Liver (tissue), 9 donors: Measurements from ENCODE around the gene ISG20L2. TPM values are rescaled to one million over a fixed set of nuclear protein-coding genes. Genes with fewer than 3 reads are reported as not detected.

Experiments used
- DNase-seq: peaks from one replicate; pipeline ENCODE4 v3.0.0-alpha.2; 2017; ENCODE audit warnings: low spot score
- H3K27ac ChIP-seq, 2 donors: one replicate each; pipeline ENCODE4 v1.7.0; 2013; ENCODE audit warnings: inconsistent platforms in 2 of 2, low read length in 2 of 2, control low read depth in 1 of 2, low read depth in 1 of 2, mild to moderate bottlenecking in 1 of 2
- H3K27me3 ChIP-seq, 4 donors: one replicate each; pipeline versions ENCODE4 v1.6.1 to v1.7.0; 2013; ENCODE audit warnings: low read length in 3 of 4, inconsistent platforms in 1 of 4, mild to moderate bottlenecking in 1 of 4, moderate library complexity in 1 of 4; ENCODE audit not compliant: control insufficient read depth in 4 of 4, insufficient read depth in 4 of 4
- H3K36me3 ChIP-seq, 4 donors: one replicate each; pipeline versions ENCODE4 v1.6.1 to v1.7.0; 2013; ENCODE audit warnings: low read length in 3 of 4, mild to moderate bottlenecking in 3 of 4, low read depth in 1 of 4, moderate library complexity in 1 of 4; ENCODE audit not compliant: control insufficient read depth in 4 of 4, insufficient read depth in 3 of 4
- H3K4me1 ChIP-seq, 4 donors: one replicate each; pipeline versions ENCODE4 v1.6.1 to v1.7.0; 2013; ENCODE audit warnings: low read length in 3 of 4, mild to moderate bottlenecking in 3 of 4, moderate library complexity in 1 of 4; ENCODE audit not compliant: control insufficient read depth in 4 of 4, insufficient read depth in 4 of 4
- H3K4me3 ChIP-seq, 3 donors: one replicate each; pipeline versions ENCODE4 v1.6.1 to v1.7.0; 2013; ENCODE audit warnings: low read length in 3 of 3, control low read depth in 1 of 3, low read depth in 1 of 3, mild to moderate bottlenecking in 1 of 3
- H3K9ac ChIP-seq, 2 donors: one replicate each; pipeline ENCODE4 v1.7.0; 2013; ENCODE audit warnings: low read length in 2 of 2, mild to moderate bottlenecking in 2 of 2, moderate library complexity in 2 of 2, control low read depth in 1 of 2, low read depth in 1 of 2
- H3K9me3 ChIP-seq, 4 donors: one replicate each; pipeline versions ENCODE4 v1.6.1 to v1.7.0; 2013; ENCODE audit warnings: low read length in 3 of 4; ENCODE audit not compliant: control insufficient read depth in 4 of 4
- EGR1 ChIP-seq, 2 donors: IDR thresholded peaks; 2 replicates each; pipeline ENCODE4 v1.6.1; 2016 to 2018; ENCODE audit warnings: antibody characterized with exemption in 2 of 2, low read depth in 2 of 2
- FOXA1 ChIP-seq: IDR thresholded peaks from 2 replicates; pipeline ENCODE4 v1.6.1; 2016; ENCODE audit warnings: antibody characterized with exemption
- FOXA2 ChIP-seq: IDR thresholded peaks from 2 replicates; pipeline ENCODE4 v1.6.1; 2016; ENCODE audit warnings: antibody characterized with exemption
- HNF4A ChIP-seq, 2 donors: conservative IDR thresholded peaks; 2 replicates each; pipeline ENCODE4 v1.6.1; 2016; ENCODE audit warnings: antibody characterized with exemption in 2 of 2, mild to moderate bottlenecking in 2 of 2
- HNF4G ChIP-seq: IDR thresholded peaks from 2 replicates; pipeline ENCODE4 v1.6.1; 2016; ENCODE audit warnings: antibody characterized with exemption
- JUND ChIP-seq, 2 donors: IDR thresholded peaks; 2 replicates each; pipeline ENCODE4 v1.6.1; 2016; ENCODE audit warnings: antibody characterized with exemption in 2 of 2
- MAX ChIP-seq: IDR thresholded peaks from 2 replicates; pipeline ENCODE4 v1.6.1; 2016; ENCODE audit warnings: antibody characterized with exemption
- NR2F2 ChIP-seq: IDR thresholded peaks from 2 replicates; pipeline ENCODE4 v1.6.1; 2016; ENCODE audit warnings: antibody characterized with exemption
- RAD21 ChIP-seq, 2 donors: IDR thresholded peaks; 2 replicates each; pipeline ENCODE4 v1.6.1; 2016; ENCODE audit warnings: antibody characterized with exemption in 2 of 2, mild to moderate bottlenecking in 2 of 2
- RXRA ChIP-seq, 2 donors: IDR thresholded peaks; 2 replicates each; pipeline ENCODE4 v1.6.1; 2017 to 2018; ENCODE audit warnings: antibody characterized with exemption in 2 of 2, mild to moderate bottlenecking in 1 of 2
- SP1 ChIP-seq: IDR thresholded peaks from 2 replicates; pipeline ENCODE4 v1.6.1; 2018; ENCODE audit warnings: antibody characterized with exemption, mild to moderate bottlenecking
- TAF1 ChIP-seq: conservative IDR thresholded peaks from 2 replicates; pipeline ENCODE4 v1.6.1; 2016; ENCODE audit warnings: antibody characterized with exemption, mild to moderate bottlenecking
- YY1 ChIP-seq: IDR thresholded peaks from 2 replicates; pipeline ENCODE4 v1.6.1; 2016; ENCODE audit warnings: antibody characterized with exemption, mild to moderate bottlenecking
- WGBS: extraction: QIAGEN DNeasy Blood & Tissue Kit; methylation state at CpG from one replicate; pipeline ENCODE4 v1.1.7; 2013; 5-methylcytosine and 5-hydroxymethylcytosine counted together
- polyA plus RNA-seq, 2 donors: library from polyadenylated mRNA; stranded (reverse) in 1 of 2; unstranded in 1 of 2; fragments of 200-250 nt in 1 of 2; fragments of >200 nt in 1 of 2; fragmentation: Nextera tagmentation in 1 of 2; extraction: Ambion mirVana in 1 of 2; gene quantifications; one replicate each; pipeline versions ENCODE4 v1.2.1 to v1.2.3, GENCODE V29; 2013 to 2015
- total RNA-seq, 2 donors: library from RNA; depleted of rRNA; stranded (reverse); fragments of >200 nt; gene quantifications; one replicate each; pipeline ENCODE4 v1.2.3, GENCODE V29; 2014
- TF ChIP-seq, protein P1 (sequence below): IDR thresholded peaks from 2 replicates; pipeline ENCODE4 v1.6.1; 2016; ENCODE audit warnings: antibody characterized with exemption
- TF ChIP-seq, protein P2 (sequence below): IDR thresholded peaks from 2 replicates; pipeline ENCODE4 v1.6.1; 2016; ENCODE audit warnings: antibody characterized with exemption
- donor health status: healthy.
- donor health status: healthy.
- donor health status: healthy.
- donor health status: healthy.
- donor health status: healthy.

Gene ISG20L2
- total and polyA plus RNA-seq, 4 donors, result 5.6 to 9.9 (median 6.7) TPM

DNA sequence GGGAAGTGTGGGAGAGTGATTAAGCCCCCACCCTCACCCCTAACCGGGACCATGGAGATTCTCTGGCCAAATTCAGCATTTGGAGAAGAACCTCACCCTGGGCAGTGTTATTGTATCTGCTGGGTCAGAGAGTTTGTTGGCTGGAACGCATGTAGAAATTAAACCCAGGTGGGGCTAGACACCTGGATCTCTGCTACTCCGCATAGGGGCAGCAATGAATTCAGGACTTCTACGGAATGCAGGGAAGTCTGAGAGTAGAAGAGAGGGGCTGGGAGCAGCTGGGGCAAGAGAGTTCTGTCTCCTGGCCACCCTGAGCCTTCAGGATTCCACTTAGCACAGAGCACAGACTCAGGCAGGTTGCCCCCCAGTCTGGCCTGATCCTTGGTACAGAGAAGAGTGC lies 19.5 kb downstream of the ISG20L2 start:
- DNase-seq, result no peak
- Histone ChIP-seq H3K9me3 (no peaks in the 10 kb centered on the region), H3K4me3 (no peak overlapping the region), H3K27ac (no peak overlapping the region), H3K36me3 (no peaks in the 10 kb centered on the region), H3K27me3 (peaks cover 0 to 7% (median 5%) of the 10 kb centered on the region in 4 donors), H3K9ac (no peak overlapping the region), H3K4me1 (peaks cover 11 to 19% (median 13%) of the 10 kb centered on the region in 4 donors)
- 68% methylated on average over 4 of the region's 4 CpGs for WGBS
- TF ChIP-seq, protein P1, sequence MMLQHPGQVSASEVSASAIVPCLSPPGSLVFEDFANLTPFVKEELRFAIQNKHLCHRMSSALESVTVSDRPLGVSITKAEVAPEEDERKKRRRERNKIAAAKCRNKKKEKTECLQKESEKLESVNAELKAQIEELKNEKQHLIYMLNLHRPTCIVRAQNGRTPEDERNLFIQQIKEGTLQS, result no peak
- TF ChIP-seq TAF1 (no peak), RAD21 (IDR thresholded peaks at IDR 0.05) (no peak), SP1 (no peak), HNF4G (no peak), RXRA (IDR thresholded peaks at IDR 0.05) (no peak), FOXA2 (no peak)
- TF ChIP-seq, protein P2, sequence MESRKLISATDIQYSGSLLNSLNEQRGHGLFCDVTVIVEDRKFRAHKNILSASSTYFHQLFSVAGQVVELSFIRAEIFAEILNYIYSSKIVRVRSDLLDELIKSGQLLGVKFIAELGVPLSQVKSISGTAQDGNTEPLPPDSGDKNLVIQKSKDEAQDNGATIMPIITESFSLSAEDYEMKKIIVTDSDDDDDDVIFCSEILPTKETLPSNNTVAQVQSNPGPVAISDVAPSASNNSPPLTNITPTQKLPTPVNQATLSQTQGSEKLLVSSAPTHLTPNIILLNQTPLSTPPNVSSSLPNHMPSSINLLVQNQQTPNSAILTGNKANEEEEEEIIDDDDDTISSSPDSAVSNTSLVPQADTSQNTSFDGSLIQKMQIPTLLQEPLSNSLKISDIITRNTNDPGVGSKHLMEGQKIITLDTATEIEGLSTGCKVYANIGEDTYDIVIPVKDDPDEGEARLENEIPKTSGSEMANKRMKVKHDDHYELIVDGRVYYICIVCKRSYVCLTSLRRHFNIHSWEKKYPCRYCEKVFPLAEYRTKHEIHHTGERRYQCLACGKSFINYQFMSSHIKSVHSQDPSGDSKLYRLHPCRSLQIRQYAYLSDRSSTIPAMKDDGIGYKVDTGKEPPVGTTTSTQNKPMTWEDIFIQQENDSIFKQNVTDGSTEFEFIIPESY, result no peak

DNA sequence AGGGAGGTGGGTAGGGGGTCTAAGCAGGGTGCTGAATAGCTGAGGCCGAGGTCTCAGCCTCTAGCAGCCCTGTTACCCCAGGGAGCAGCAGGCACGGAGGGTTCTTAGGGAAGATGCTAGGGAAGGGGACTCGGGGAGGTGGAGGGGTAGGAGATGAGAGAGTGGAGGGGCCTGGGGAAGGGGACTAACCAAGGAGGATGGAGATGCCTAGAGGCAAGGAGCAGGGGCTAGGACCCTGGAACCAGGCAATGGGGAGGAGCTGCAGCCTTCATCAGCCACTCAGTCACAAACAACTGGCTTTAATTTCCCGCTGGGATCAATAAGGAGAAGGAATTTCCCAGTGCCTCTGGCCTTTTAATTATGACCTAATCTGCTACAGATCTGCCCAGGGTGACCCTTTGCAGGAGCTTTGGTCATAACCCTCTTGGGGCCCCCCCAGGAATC lies 20.3 kb downstream of the ISG20L2 start:
- 34% methylated on average over 4 of the region's 4 CpGs for WGBS
- no peak for DNase-seq
- Histone ChIP-seq H3K9ac (no peak overlapping the region), H3K4me1 (peaks cover 11 to 19% (median 13%) of the 10 kb centered on the region in 4 donors), H3K9me3 (no peaks in the 10 kb centered on the region), H3K27ac (no peak overlapping the region), H3K27me3 (peaks cover 0 to 8% (median 7%) of the 10 kb centered on the region in 4 donors), H3K4me3 (no peak overlapping the region), H3K36me3 (no peaks in the 10 kb centered on the region)
- no peak for TF ChIP-seq EGR1 (IDR thresholded peaks at IDR 0.05; ENCODE audit: low read depth in 2 of 2)

DNA sequence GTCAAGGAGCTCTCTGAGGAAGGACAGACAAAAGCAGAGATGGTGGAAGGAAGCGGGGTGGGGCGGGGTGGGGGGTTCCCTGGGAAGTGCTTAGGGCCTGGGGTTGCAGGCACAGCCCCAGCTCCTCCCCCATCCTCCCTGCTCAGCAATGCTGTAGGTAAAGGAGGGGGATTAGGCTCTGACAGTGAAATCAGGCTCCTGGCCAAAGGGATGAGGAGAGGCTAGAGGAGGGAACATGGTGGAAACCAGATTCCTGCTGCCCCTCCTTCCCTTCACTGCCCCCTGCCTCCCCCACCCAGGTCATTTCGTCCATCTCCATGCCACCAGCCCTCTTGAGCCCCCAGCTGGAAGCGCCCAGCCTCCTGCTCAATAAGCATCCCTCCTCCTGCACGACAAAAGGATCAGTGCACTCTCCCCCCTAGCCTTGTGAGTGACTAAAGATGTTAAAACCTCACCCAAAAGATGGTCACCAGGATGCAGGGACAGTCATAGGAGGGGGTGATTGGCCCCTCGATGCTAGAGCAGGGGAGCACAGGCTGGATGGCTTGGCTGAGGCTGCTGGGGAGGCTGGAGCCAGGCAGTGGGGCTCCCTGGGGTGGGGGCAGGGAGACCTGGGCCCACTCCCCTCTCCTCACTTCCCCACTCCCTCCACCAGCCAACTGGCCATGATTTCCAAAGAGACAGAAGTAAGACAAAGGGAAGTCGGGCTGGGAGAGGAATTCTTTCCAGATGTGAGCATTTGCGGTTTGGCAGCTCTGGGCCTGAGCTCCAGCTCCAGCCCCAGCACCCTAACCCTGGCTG lies 20.9 kb downstream of the ISG20L2 start:
- DNase-seq, result no peak
- Histone ChIP-seq H3K9ac (no peak overlapping the region), H3K27me3 (peaks cover 0 to 10% (median 7%) of the 10 kb centered on the region in 4 donors), H3K4me1 (peaks cover 11 to 19% (median 13%) of the 10 kb centered on the region in 4 donors), H3K27ac (no peak overlapping the region), H3K4me3 (no peak overlapping the region), H3K36me3 (no peaks in the 10 kb centered on the region), H3K9me3 (no peaks in the 10 kb centered on the region)
- TF ChIP-seq FOXA2 (no peak), FOXA1 (no peak), EGR1 (IDR thresholded peaks at IDR 0.05; ENCODE audit: low read depth in 2 of 2) (no peak), NR2F2 (no peak), MAX (no peak), HNF4A (conservative IDR thresholded peaks at IDR 0.05) (no peak), JUND (IDR thresholded peaks at IDR 0.05) (no peak), YY1 (no peak), RAD21 (IDR thresholded peaks at IDR 0.05) (no peak), RXRA (IDR thresholded peaks at IDR 0.05) (no peak), SP1 (no peak)
- TF ChIP-seq, protein P2, result no peak
- 47% methylated on average over 8 of the region's 8 CpGs for WGBS
